ENCODE results near the gene PRKN.

The PRKN gene

GRCh38 chr6:162618448-162619002 is 109.0 kb downstream of the PRKN start:
- ATAC-seq (ENCODE audit: low read depth) (no peak), DNase-seq (ENCODE audit: low spot score) (no peak)
- Histone ChIP-seq H3K27me3 (ENCODE audit: insufficient read depth, poor library complexity, severe bottlenecking) (no peaks in the 10 kb centered on the region), H3K4me1 (ENCODE audit: insufficient read depth, poor library complexity, severe bottlenecking) (no peaks in the 10 kb centered on the region), H3K9me3 (ENCODE audit: severe bottlenecking) (no peaks in the 10 kb centered on the region), H3K36me3 (ENCODE audit: low read depth) (no peaks in the 10 kb centered on the region), H3K27ac (ENCODE audit: poor library complexity, severe bottlenecking) (no peak overlapping the region), H3K4me3 (ENCODE audit: severe bottlenecking) (no peak overlapping the region)
- TF ChIP-seq, protein P1, sequence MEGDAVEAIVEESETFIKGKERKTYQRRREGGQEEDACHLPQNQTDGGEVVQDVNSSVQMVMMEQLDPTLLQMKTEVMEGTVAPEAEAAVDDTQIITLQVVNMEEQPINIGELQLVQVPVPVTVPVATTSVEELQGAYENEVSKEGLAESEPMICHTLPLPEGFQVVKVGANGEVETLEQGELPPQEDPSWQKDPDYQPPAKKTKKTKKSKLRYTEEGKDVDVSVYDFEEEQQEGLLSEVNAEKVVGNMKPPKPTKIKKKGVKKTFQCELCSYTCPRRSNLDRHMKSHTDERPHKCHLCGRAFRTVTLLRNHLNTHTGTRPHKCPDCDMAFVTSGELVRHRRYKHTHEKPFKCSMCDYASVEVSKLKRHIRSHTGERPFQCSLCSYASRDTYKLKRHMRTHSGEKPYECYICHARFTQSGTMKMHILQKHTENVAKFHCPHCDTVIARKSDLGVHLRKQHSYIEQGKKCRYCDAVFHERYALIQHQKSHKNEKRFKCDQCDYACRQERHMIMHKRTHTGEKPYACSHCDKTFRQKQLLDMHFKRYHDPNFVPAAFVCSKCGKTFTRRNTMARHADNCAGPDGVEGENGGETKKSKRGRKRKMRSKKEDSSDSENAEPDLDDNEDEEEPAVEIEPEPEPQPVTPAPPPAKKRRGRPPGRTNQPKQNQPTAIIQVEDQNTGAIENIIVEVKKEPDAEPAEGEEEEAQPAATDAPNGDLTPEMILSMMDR (IDR thresholded peaks at IDR 0.05; ENCODE audit: poor library complexity, severe bottlenecking) = no peak

- Histone ChIP-seq H3K9me3 (ENCODE audit: severe bottlenecking) (no peaks in the 10 kb centered on the region), H3K36me3 (ENCODE audit: low read depth) (no peaks in the 10 kb centered on the region), H3K4me1 (ENCODE audit: insufficient read depth, poor library complexity, severe bottlenecking) (no peaks in the 10 kb centered on the region), H3K27me3 (ENCODE audit: insufficient read depth, poor library complexity, severe bottlenecking) (no peaks in the 10 kb centered on the region), H3K4me3 (ENCODE audit: severe bottlenecking) (no peak overlapping the region), H3K27ac (ENCODE audit: poor library complexity, severe bottlenecking) (no peak overlapping the region)
- no peak for DNase-seq (ENCODE audit: low spot score)
- TF ChIP-seq, protein P1 (IDR thresholded peaks at IDR 0.05; ENCODE audit: poor library complexity, severe bottlenecking) = no peak
- ATAC-seq (ENCODE audit: low read depth) = no peak
Measured at GRCh38 chr6:162615016-162615705, 112.4 kb downstream of the PRKN start.

DNA sequence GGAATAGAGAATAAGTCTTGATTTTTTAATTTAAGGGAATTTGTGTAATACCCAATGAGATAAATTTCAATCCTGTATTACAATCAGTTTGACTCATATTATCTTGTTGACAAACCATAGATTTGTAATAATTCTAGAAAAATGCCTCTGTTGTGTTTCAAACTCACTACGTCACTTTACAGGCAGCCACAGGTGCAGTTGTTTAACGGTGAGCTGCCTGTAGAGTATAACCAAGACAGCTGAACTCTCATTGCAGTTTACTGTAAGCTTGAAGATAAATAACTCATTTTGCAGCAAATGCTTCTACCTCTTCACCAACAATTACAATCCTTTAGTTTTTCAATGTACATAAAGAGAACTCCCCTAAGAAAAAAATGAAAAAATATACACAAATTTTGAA is 114.3 kb downstream of the PRKN start:
- H3K27ac ChIP-seq (ENCODE audit: poor library complexity, severe bottlenecking) = no peak overlapping the region
- H3K4me1 ChIP-seq (ENCODE audit: insufficient read depth, poor library complexity, severe bottlenecking) = no peaks in the 10 kb centered on the region
- H3K27me3 ChIP-seq (ENCODE audit: insufficient read depth, poor library complexity, severe bottlenecking) = no peaks in the 10 kb centered on the region
- no peak for DNase-seq (ENCODE audit: low spot score)
- TF ChIP-seq, protein P1 (IDR thresholded peaks at IDR 0.05; ENCODE audit: poor library complexity, severe bottlenecking) = no peak
- ATAC-seq (ENCODE audit: low read depth) = no peak
- no peaks in the 10 kb centered on the region for H3K9me3 ChIP-seq (ENCODE audit: severe bottlenecking)
- no peaks in the 10 kb centered on the region for H3K36me3 ChIP-seq (ENCODE audit: low read depth)
- H3K4me3 ChIP-seq (ENCODE audit: severe bottlenecking) = no peak overlapping the region

DNA sequence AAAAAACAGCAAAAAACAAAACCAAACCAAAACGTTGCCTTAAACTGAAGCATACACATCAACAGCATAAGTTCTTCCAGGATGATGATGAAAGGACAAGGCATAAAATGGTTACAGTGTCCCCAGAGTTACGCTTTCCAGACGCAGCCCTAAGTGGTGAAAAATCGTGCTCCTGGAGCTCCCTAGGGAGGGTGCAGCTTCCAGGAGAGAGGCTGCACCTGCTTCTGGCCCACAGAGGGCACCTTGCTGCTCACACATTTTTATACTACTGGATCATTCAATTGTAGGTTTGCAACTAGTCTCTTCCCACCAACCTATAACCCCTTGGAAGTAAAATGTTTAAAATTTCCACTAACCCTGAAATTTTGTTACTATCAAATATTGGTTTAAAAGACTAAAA is 115.0 kb downstream of the PRKN start:
- no peak overlapping the region for H3K27ac ChIP-seq (ENCODE audit: poor library complexity, severe bottlenecking)
- H3K4me1 ChIP-seq (ENCODE audit: insufficient read depth, poor library complexity, severe bottlenecking) = no peaks in the 10 kb centered on the region
- H3K9me3 ChIP-seq (ENCODE audit: severe bottlenecking) = no peaks in the 10 kb centered on the region
- H3K27me3 ChIP-seq (ENCODE audit: insufficient read depth, poor library complexity, severe bottlenecking) = no peaks in the 10 kb centered on the region
- no peak overlapping the region for H3K4me3 ChIP-seq (ENCODE audit: severe bottlenecking)
- DNase-seq (ENCODE audit: low spot score) (no peak), ATAC-seq (ENCODE audit: low read depth) (no peak)
- no peaks in the 10 kb centered on the region for H3K36me3 ChIP-seq (ENCODE audit: low read depth)
- TF ChIP-seq, protein P1 (IDR thresholded peaks at IDR 0.05; ENCODE audit: poor library complexity, severe bottlenecking) = no peak

- Histone ChIP-seq H3K27ac (ENCODE audit: poor library complexity, severe bottlenecking) (no peak overlapping the region), H3K27me3 (ENCODE audit: insufficient read depth, poor library complexity, severe bottlenecking) (no peaks in the 10 kb centered on the region), H3K36me3 (ENCODE audit: low read depth) (no peaks in the 10 kb centered on the region), H3K4me1 (ENCODE audit: insufficient read depth, poor library complexity, severe bottlenecking) (no peaks in the 10 kb centered on the region), H3K4me3 (ENCODE audit: severe bottlenecking) (no peak overlapping the region), H3K9me3 (ENCODE audit: severe bottlenecking) (no peaks in the 10 kb centered on the region)
- TF ChIP-seq, protein P1 (IDR thresholded peaks at IDR 0.05; ENCODE audit: poor library complexity, severe bottlenecking) = no peak
- DNase-seq (ENCODE audit: low spot score) = no peak
- ATAC-seq (ENCODE audit: low read depth) = no peak
Measured at GRCh38 chr6:162610351-162610750, 117.2 kb downstream of the PRKN start.
